NCI-H1417 (cell line): ENCODE results near the gene COPZ2.
A peak's percentile ranks its signal among the peaks of the same experiment; 100 is the strongest.
"Not testable (repeated sequence)": the region's sequence is repeated elsewhere in the genome, so short reads cannot be mapped to it uniquely, and the experiment has no call there.

Source experiments
- DNase-seq, 3 experiments: peaks; one replicate each; lab custom pipeline; 2025; lab: John Stamatoyannopoulos, UW

COPZ2 gene

DNA sequence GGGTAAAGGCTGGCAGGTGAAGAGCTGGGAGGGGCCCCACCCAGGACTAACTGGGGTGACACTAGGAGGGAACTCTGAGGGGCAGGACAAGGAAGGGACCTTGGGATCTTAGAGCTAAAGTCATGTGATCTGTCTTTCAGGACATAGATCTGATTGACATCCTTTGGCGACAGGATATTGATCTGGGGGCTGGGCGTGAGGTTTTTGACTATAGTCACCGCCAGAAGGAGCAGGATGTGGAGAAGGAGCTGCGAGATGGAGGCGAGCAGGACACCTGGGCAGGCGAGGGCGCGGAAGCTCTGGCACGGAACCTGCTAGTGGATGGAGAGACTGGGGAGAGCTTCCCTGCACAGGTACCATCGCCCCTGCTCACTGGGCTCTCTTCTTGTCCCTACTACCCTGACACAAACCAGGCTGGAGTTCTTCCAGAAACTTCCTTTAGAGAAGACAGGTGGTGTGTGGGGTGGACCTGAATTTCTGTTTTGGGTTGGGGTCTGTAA lies 18.7 kb upstream of the COPZ2 start:
- DNase-seq, result no peak

GRCh38 chr17:48055531-48056245 lies 18.1 kb upstream of the COPZ2 start:
- no peak for DNase-seq

GRCh38 chr17:48054238-48055185 lies 16.9 kb upstream of the COPZ2 start:
- peak; percentile 91 to 97 (median 94) for DNase-seq

DNA sequence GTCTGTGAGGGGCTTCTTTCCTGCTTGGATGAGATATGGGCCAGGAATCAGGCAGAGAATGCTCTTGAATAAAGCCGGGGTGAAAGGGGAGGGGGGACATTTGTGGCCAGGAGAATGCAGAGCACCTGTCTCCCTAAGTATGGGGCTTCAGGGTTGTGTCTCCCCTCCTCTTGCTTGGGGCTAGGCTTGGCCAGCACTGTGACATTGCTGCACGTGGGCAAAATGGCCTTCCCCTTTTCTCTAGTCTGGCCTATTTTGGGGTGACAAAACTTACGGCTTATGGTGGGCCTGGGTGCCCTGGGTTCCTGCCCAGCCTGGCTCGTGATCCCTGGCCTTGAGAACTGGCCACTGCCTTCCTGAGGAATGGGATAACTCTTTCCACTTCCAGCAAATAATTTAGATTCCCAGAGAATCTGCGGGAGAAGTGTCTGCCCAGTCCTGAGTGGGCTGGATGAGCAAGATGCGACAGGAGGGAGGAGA lies 16.2 kb upstream of the COPZ2 start:
- no peak for DNase-seq

DNA sequence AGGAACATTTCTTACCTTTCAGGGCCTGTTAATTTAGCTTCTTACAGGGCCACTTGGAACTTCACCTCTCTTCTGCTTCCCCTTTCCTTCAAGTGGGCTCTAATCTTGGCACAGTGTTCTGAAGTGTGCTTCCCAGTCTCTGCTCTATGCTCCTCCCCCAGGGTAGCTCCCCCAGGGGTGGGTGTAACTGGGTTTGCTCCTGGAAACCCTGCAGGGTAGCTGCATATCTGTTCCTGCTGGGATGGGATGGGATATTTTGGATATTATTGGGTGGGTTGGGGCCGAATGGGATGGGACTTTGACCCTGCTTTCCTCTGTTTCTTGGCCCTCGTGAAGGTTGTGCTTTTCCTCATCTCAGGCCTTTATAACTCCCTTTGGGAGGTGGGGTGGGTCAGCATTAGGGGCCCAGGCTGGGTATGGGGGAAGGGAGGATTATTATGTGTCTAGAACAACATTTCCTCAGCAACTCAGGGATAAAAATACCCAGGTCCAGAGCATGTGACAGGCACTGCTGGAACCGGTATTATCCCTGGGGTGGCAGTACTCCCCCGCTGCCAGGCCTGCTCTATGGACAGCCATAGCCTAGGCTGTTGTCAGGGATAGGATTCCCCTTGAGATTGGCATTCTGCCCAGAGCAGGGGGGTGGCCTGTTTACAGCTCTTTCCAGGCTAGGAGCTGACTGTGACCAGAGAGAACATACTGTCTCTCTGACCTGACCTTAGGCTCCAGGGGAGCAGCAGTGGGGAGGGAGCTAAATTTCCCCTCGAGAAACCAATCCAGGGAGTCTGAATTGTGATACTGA lies 15.6 kb upstream of the COPZ2 start:
- peak; percentile 63 to 86 (median 82) for DNase-seq

DNA sequence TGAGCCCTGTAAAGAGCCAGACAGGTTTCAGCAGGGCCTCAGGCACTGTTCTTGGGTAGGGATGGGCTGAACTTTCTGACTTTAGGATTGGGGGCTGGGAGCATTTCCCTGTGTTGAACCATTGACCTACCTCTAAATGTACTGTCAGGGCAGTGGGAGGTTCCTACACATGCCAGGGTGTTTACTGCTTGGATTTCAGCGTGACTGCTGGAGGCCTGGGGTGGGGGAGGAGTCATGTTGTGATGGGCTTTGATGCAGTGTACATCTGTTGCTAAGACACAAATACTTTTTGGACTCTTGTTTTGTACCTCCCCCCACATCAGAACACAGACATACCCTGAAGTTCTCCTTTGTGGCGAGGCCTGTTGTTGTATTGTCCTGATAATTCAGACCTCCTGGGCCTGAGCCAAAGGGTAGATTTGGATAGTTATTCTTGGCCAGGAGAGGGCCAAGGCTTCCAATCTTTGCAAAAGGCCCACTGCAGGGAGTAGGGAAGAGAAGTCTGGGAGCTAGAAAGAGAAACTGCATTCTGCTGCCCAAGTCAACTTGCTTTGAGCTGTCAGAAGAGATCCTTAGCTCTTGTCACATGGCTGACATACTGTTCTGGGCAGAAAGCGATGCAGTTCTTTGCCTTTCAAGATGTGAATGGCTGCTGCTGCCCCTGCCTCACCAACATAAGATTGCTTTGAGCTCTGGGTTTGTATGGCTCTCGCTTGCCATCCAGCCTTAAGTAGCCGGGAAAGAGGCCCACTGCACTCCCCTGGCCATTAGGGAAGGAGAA lies 14.3 kb upstream of the COPZ2 start:
- DNase-seq, result no peak

DNA sequence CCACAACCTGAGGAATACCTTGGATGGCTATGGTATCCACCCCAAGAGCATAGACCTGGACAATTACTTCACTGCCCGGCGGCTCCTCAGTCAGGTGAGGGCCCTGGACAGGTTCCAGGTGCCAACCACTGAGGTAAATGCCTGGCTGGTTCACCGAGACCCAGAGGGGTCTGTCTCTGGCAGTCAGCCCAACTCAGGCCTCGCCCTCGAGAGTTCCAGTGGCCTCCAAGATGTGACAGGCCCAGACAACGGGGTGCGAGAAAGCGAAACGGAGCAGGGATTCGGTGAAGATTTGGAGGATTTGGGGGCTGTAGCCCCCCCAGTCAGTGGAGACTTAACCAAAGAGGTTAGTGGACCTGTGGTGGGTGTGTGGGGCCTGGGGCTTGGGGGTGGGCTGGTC lies 13.7 kb upstream of the COPZ2 start:
- DNase-seq, result no peak

- DNase-seq, result peak; percentile 62 to 92 (median 91)
Measured at GRCh38 chr17:48048384-48049126, 11.0 kb upstream of the COPZ2 start.

GRCh38 chr17:48047741-48048383 lies 10.3 kb upstream of the COPZ2 start, which contains the start of gene NFE2L1:
Gene NFE2L1, plus strand, starts transcription at chr17:48048359. Its CDS starts 2,760 bp downstream, at chr17:48051119.
- DNase-seq, result peak; percentile 98 to 100 (median 99)

DNA sequence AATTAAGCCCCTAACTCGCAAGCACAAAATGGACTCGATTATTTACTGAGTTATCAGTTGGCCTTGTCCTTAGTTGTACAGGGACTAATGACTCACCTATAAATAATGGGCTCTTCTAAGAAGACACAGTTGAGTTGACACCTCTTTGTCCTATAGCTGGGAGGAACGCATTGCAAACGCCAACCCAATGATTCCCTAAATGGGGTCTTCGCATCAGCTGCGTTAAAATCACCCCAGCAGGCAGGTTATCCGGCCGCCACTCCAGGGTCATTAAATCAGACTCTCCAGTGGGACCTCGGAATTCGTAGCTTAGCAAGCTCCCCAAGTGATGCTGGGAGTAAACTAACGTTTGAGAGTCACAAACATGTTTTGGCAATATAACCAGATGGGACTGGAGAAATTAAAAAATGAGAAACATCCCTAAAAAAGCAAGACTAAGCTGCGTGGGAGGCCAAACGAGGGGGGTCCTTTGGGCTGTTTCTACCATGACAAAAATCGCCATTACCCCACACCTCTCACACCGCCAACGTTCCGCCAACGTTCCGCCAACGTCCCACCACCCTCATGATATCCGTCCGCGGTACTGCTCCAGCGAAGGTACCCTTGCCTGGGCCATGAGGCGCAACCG lies 9.6 kb upstream of the COPZ2 start:
- peak in 2 of 3 experiments; percentile 46 to 71 for DNase-seq

DNA sequence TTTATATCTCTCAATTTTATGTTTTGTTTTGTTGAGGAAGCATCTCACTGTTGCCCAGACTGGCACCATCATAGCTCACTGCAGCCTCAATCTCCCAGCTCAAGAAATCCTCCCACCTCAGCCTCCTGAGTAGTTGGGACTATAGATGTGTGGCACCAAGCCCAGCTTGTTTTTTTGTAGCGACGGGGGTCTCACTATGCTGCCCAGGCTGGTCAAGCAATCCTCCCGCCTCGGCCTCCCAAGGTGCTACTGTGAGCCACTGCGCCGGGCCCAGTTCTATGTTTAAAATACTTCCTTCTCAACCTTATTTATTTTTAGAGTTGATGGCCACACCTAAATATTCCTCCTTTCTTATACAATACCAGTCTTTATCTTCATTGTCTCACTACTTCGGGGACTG lies 8.7 kb upstream of the COPZ2 start:
- no peak for DNase-seq

GRCh38 chr17:48045316-48046001 lies 7.9 kb upstream of the COPZ2 start:
- peak in 1 of 3 experiments; percentile 23 for DNase-seq

DNA sequence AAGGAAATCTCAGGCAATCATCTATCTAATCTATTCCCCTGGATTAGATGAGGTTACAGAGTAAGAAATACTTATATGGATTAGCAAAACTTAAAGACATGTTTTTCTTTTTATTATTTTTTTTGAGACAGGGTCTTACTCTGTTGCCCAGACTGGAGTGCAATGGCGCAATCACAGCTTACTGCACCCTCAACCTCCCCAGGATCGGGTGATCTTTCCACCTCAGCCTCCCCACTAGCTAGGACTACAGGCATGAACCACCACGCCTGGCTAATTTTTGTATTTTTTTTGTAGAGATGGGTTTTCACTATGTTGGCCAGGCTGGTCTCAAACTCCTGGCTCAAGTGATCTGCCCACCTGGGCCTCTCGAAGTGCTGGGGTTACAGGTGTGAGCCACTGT lies 7.3 kb upstream of the COPZ2 start:
- DNase-seq, result no peak

DNA sequence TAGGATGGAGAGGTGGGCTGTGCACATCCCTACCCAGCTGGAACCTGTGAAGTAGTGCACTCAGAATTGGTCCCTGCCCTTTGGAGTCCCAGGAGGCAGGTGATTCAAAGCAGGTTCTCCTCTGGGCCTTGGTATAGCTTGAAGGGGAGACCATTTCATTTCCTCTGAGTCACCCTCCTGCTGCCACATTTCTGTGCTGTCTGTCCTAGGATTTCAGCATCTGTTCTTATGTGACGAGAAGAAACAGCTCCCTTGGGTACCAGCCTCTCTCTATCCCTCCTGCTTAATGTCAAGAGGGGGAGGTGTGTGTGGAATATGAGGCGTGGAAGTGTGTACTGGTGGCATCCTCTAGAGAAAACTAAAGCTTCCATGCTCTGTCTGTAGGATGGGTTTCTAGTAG lies 5.6 kb upstream of the COPZ2 start:
- peak in 1 of 3 experiments; percentile 38 for DNase-seq

DNA sequence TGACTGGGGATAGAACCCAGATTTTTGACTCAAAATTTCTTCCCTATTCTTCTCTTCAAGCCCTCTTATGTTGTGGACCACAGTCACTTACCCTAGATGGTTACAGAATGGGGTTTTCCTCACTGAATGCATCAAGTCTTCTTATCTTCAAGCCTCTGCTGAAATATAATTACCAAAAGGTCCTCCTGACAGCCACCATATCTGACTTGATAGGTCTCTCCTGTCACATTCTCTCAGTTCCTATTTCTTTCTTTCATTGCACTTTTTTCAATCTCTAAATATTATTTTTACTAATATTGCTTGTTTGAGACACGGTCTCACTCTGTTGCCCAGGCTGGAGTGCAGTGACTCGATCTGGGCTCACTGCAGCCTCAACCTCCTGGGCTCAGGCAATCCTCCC lies 1.1 kb upstream of the COPZ2 start:
- DNase-seq, result no peak

DNA sequence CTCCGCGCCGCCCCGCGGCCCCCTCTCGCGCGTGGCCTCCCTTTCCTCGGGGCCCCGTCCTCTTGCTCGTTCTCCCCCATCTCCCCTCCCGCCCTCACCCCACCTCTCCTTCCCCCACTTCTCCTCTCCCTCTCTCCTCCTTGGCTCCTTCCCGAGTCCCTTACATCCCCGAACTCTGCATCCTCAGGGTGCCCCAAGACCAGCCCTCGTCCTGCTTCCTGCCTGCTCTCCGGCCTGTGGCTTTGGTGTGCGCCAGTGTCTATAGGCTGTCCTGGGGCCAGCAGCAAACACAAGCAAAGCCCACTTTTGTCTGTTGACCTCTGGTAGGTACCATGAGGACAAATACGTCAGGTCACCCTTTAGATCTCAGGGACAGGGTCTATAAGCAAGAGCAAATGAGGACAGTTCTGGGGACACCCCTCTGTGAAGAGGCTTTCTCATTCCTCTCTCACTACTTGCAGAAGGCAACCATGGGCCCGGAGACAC lies 284 bp upstream of the COPZ2 start:
- DNase-seq, result no peak

DNA sequence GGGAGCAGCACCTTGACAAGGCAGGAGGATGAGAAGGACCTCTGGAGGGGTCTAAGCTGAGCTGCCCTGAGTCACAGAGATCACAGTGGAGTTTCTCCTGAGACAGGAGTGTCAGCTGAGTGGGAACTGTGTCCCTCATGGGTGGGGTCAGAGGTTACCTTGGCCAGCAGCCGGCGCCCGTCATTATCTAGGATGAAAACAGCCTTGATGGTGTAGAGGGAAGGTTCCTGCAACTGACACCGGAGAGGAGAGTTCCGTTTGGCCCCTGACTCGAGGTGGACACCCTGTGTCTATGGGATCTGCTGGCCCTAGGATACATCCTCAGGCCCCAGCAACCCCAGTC lies 933 bp downstream of the COPZ2 start:
- no peak for DNase-seq

- not testable (repeated sequence) for DNase-seq
Measured at GRCh38 chr17:48034734-48035133, 2.9 kb downstream of the COPZ2 start.

DNA sequence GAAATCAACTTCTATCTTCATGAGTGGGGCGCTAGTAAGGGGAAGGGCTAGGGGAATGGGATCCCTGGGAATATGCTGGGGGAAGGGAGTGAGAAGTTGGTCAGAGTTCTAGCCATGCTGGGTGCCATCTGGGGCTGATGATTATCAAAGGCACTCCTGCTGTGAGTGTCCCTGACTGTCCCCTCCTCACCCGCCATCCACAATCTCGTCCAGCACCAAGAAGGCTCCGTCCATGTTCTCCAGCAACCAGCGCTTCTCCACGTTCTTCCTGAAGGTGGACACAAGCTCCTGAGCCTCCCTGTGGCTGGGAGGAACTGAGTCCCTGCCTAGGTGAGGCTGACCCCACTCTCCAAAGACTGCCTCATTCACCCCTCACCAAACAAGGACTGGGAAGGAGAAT lies 5.6 kb downstream of the COPZ2 start:
- no peak for DNase-seq
